Activated naive CD4-positive, alpha-beta T cell treated with anti-CD3 and anti-CD28 coated beads, Interleukin-2, amount 10 ng/mL, durations not matched to agents 7 days and 5 days (primary cell): ENCODE data around the gene NOS1AP.

ENCODE experiments used
- CTCF ChIA-PET: fragments of 350-600 bp; sonication (Branson Sonifier 250); formaldehyde crosslinking; loops from one replicate; lab custom pipeline; 2021; ENCODE audit warnings: antibody characterized with exemption; lab: Charles Lee
- DNase-seq: peaks from one replicate; pipeline ENCODE4 v3.0.0-alpha.2; 2020
- H3K27ac Mint-ChIP-seq: one replicate; pipeline ENCODE4 v1.8.0; 2021; ENCODE audit warnings: mild to moderate bottlenecking, moderate library complexity, mixed read lengths
- H3K27me3 Mint-ChIP-seq: one replicate; pipeline ENCODE4 v1.8.0; 2021; ENCODE audit warnings: mild to moderate bottlenecking, mixed read lengths
- H3K36me3 Mint-ChIP-seq: one replicate; pipeline ENCODE4 v1.8.0; 2021; ENCODE audit warnings: mixed read lengths
- H3K4me1 Mint-ChIP-seq: one replicate; pipeline ENCODE4 v1.8.0; 2021; ENCODE audit warnings: mixed read lengths
- H3K4me3 Mint-ChIP-seq: one replicate; pipeline ENCODE4 v1.8.0; 2021; ENCODE audit warnings: mild to moderate bottlenecking, moderate library complexity, mixed read lengths
- H3K9me3 Mint-ChIP-seq: one replicate; pipeline ENCODE4 v1.8.0; 2021; ENCODE audit warnings: mixed read lengths

NOS1AP gene

DNA sequence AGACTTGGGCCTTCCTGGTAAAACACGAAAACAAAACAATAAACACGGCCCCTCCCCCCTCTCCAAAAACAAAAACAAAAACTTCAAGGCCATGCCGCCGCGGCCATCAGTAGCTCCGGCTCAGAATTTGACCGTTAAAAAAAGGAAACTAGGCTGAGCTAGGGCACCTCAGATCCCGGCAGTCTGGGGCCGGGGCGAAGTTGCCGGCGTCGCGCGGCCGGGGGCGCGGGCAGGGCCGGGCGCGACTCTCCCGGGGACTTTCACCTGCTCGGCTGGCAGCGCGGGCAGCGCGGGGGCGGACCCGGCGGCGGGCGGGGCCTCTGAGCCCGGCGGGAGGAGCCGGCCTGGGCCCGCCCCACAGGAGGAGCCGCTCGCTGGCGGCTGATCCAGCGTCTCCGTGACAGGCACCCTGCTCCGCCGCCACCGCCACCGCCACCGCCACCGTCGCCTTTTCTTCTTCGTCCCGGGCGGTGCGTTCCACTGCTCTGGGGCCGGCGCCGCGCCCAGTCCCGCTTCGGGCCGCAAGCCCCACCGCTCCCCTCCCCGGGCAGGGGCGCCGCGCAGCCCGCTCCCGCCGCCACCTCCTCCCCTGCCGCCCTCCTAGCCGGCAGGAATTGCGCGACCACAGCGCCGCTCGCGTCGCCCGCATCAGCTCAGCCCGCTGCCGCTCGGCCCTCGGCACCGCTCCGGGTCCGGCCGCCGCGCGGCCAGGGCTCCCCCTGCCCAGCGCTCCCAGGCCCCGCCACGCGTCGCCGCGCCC is at the start of gene NOS1AP:
Gene NOS1AP (plus strand): TSS at position 358 of the 760 bp plus-strand sequence. CDS start 487 bp downstream, outside the sequence.
- peaks cover 63% of the 10 kb centered on the region for H3K27me3 Mint-ChIP-seq
- no peak within 1 kb of the TSS for H3K27ac Mint-ChIP-seq
- no peaks in the 10 kb centered on the region for H3K9me3 Mint-ChIP-seq
- DNase-seq = peak; percentile 87
- no peaks in the 10 kb centered on the region for H3K36me3 Mint-ChIP-seq
- H3K4me1 Mint-ChIP-seq = peaks cover 3% of the 10 kb centered on the region
- CTCF ChIA-PET = interaction anchor here (0.6 to 1.5 kb wide), 4 partner anchors 9 to 322 kb away, joined by 3 to 6 read pairs (median 3); no protein-coding TSS in a partner anchor
- H3K4me3 Mint-ChIP-seq = peak within 1 kb of the TSS; percentile 75

DNA sequence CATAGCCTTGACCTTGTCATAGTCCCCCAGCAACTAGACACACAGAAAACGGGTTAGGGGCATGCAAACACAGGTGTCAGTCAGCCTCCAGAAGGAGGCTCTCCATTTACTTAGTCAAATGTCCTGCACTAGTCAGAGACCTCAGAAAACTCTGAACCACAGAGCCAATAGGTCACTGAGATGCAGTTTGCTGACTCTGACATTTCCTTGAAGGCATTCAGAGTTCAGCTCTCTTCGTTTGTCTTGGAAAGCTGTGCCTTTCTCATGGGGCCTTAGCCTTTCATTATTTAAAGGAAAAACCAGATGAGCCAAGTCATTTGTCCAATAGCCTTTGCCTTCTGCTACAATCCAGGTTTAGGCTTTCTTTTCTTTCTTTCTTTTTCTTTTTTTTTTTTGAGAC is 49.3 kb upstream of the NOS1AP start:
- Mint-ChIP-seq H3K9me3 (no peaks in the 10 kb centered on the region), H3K36me3 (no peaks in the 10 kb centered on the region), H3K27me3 (peaks cover 38% of the 10 kb centered on the region), H3K4me3 (no peak overlapping the region), H3K27ac (no peak overlapping the region), H3K4me1 (peaks cover 10% of the 10 kb centered on the region)
- CTCF ChIA-PET = no interaction called here
- DNase-seq = no peak

DNA sequence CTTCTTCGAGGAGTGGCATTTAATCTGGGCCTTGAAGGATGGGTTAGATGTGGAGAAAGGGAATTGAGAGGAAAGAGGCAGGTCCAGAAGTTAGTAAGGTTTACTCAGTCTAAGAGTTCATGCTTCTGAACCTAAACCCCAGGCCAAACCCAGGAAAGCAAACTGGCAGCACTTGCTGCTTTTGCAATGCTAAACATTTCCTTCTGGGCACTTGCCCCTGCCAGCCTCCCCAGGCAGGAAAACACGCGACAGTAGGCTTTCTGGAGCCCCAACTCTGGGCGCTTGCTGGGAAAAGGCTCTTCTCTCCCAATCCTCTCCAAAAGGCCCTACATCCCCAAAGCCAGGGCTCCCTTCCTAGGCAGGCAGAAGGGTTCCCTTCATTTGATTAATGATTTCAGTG is 48.4 kb upstream of the NOS1AP start:
- H3K4me3 Mint-ChIP-seq = no peak overlapping the region
- no peaks in the 10 kb centered on the region for H3K9me3 Mint-ChIP-seq
- H3K27ac Mint-ChIP-seq = no peak overlapping the region
- H3K4me1 Mint-ChIP-seq = peaks cover 10% of the 10 kb centered on the region
- CTCF ChIA-PET = interaction anchor here (1.4 kb wide), 1 partner anchor 17 kb away, joined by 3 read pairs; no protein-coding TSS in a partner anchor
- DNase-seq = no peak
- H3K36me3 Mint-ChIP-seq = no peaks in the 10 kb centered on the region
- H3K27me3 Mint-ChIP-seq = peaks cover 44% of the 10 kb centered on the region

DNA sequence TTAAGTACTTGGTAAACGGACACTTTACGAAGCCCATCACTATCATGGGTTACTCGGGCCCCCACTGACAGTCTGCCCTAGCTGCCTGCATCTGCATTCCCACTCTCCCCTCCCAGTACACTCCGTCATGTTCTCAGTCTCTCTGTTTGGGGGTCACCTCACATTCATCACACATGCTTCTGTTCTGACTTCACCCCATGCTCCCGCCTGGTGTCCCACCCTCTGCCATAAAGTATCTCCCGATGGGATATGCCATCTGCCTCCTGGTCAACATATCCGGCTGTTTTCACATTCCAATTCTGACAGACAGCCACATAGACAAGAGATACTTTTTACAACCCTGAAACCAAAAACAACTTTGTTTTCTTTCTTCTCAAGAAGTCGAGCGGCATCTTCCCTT is 46.9 kb upstream of the NOS1AP start:
- CTCF ChIA-PET = no interaction called here
- Mint-ChIP-seq H3K4me1 (peaks cover 10% of the 10 kb centered on the region), H3K27me3 (peaks cover 51% of the 10 kb centered on the region), H3K36me3 (no peaks in the 10 kb centered on the region), H3K27ac (no peak overlapping the region), H3K4me3 (peak overlapping the region; percentile 80), H3K9me3 (no peaks in the 10 kb centered on the region)
- no peak for DNase-seq

DNA sequence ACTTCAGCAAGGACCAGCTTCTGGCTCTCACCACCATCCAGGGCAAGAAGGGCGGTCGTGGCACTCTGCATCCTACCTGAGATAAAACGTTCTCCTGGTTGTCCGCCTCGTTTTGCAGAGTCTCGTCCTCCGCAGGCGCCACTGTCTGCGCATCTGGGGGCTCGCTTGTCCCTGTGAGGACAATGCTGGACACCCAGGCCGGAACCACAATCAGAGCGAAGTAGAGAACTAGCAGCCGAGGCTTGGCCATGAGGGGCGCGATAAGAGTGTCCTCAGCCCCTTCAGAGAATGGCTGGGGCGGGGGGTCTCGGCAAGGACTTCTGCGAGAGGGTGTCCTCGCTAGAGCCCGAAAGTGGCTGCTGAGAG is 46.3 kb upstream of the NOS1AP start:
- H3K9me3 Mint-ChIP-seq = no peaks in the 10 kb centered on the region
- H3K36me3 Mint-ChIP-seq = no peaks in the 10 kb centered on the region
- H3K27me3 Mint-ChIP-seq = peaks cover 51% of the 10 kb centered on the region
- CTCF ChIA-PET = interaction anchor here (0.9 to 2.0 kb wide), 8 partner anchors 9 to 230 kb away, joined by 3 to 25 read pairs (median 4); no protein-coding TSS in a partner anchor
- H3K4me1 Mint-ChIP-seq = peaks cover 10% of the 10 kb centered on the region
- H3K4me3 Mint-ChIP-seq = peak overlapping the region; percentile 80
- DNase-seq = no peak
- H3K27ac Mint-ChIP-seq = no peak overlapping the region

DNA sequence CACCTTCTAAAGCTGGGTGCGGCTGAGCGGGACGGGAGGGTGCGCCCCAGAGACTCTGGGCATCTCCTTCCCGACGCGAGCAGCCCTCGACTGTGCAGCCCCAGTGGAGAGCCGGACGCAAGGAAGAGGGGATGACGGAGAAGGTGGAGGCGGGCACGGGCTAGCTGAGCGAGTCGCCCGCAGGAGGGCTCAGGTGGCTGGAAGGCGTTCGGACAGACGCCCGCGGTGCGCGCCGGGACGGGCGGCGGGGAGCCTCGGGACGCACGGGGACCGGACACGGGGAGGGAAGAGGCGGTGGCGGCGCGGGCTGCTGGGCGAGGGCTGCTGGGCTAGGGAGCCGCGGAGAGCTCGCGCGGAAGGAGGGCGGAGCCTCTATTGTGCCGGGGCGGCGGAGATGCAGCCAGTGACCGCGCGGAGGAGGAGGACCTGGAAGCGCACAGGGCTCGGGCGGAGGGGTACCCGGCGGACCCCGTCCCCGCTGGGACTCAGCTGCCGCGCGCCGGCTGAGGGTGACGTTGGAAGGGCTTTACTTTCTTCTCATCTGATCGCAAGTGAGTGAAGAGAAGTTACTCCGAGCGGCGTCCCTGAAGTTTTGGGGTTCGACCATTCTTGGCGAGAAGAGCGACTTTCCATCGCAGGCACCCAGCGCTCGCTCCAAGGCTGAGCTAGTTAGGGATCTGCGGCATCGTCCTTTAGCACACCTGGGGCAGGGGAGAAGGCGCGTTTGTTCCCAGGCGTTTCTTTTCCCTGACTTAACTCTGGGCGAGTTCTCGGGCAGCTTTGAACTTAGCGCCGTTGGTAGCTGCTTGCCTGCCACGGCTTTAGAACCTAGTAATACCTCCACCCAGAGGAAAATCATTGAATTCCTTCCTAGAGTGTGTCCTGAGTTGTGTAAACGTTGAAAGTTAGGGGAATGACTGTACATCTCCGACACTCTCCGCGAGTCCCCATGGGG is 45.7 kb upstream of the NOS1AP start, which contains the start of gene OLFML2B:
Gene OLFML2B (minus strand): TSS at position 323 of the 955 bp plus-strand sequence. CDS start 439 bp downstream, outside the sequence.
- CTCF ChIA-PET = interaction anchor here (0.7 to 2.0 kb wide), 15 partner anchors 10 to 274 kb away, joined by 3 to 25 read pairs (median 4); partner anchors contain the start of gene DUSP12
- peak within 1 kb of the TSS; percentile 80 for H3K4me3 Mint-ChIP-seq
- H3K27me3 Mint-ChIP-seq = peaks cover 52% of the 10 kb centered on the region
- no peaks in the 10 kb centered on the region for H3K36me3 Mint-ChIP-seq
- no peak within 1 kb of the TSS for H3K27ac Mint-ChIP-seq
- H3K9me3 Mint-ChIP-seq = no peaks in the 10 kb centered on the region
- H3K4me1 Mint-ChIP-seq = peaks cover 10% of the 10 kb centered on the region
- peak; percentile 76 for DNase-seq

DNA sequence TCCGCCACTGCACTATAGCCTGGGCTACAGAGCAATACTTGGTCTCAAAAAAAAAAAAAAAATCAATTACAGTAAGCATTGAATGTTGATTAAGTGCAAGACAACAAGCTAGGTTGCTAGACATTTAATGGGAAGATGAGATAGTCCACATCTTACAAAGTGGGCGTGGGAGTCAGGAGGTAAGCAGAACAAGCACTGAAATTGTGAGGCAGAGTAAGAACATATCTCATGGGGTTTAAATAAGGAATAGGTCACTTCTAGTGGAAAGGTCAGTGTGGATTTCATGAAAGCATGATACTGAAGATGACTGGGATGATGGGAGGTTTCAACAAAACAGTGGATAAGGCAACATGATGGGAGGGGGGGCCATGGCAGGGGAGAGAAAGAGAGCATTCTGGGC is 44.0 kb upstream of the NOS1AP start:
- DNase-seq = no peak
- Mint-ChIP-seq H3K4me1 (peaks cover 10% of the 10 kb centered on the region), H3K27ac (no peak overlapping the region), H3K27me3 (peaks cover 65% of the 10 kb centered on the region), H3K36me3 (no peaks in the 10 kb centered on the region), H3K9me3 (no peaks in the 10 kb centered on the region), H3K4me3 (no peak overlapping the region)
- CTCF ChIA-PET = interaction anchor here (1.0 to 2.0 kb wide), 2 partner anchors 11 to 233 kb away, joined by 4 to 11 read pairs; no protein-coding TSS in a partner anchor

DNA sequence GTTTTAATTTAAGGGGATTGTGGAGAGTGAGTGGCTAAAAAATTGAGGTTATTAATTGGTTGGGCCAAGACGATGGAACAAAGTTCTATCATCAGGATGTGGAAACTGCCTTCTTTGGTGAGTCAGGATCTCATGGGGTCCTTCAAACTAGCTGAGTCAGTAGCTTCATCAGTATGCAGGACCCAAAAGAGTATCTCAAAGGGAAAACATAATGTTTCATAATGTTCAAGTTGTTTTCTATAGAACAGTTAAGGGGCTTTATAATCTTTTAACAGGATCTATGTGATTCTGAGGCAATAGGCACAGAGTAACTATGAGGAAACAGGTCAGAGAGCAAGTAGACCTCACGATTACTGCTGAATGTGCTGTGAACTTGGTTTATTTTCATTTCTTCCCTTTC is 42.6 kb upstream of the NOS1AP start:
- no peak overlapping the region for H3K27ac Mint-ChIP-seq
- CTCF ChIA-PET = interaction anchor here (0.7 to 2.0 kb wide), 2 partner anchors 10 to 234 kb away, joined by 3 to 11 read pairs; no protein-coding TSS in a partner anchor
- H3K36me3 Mint-ChIP-seq = no peaks in the 10 kb centered on the region
- no peak for DNase-seq
- no peak overlapping the region for H3K4me3 Mint-ChIP-seq
- peaks cover 65% of the 10 kb centered on the region for H3K27me3 Mint-ChIP-seq
- H3K9me3 Mint-ChIP-seq = no peaks in the 10 kb centered on the region
- peaks cover 10% of the 10 kb centered on the region for H3K4me1 Mint-ChIP-seq

DNA sequence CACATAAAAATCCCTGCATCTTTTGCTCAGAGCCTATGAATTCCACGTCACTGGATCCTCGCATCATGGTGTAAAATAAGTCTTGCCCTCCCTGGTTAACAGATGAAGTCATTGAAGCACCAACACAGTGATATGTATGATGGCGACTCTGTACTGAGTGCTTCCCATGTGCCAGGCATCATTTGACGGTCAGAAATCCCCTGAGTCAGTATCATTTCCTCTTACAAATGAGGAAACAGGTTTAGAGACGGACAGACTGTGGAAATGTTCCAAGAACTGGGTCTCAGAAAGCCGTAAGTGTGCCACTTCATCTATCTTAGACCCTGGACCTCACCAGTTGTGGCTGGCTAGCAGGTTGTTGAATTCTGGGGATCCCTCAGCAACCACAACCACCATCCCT is 40.8 kb upstream of the NOS1AP start:
- H3K9me3 Mint-ChIP-seq = no peaks in the 10 kb centered on the region
- peaks cover 6% of the 10 kb centered on the region for H3K4me1 Mint-ChIP-seq
- no peak for DNase-seq
- H3K27ac Mint-ChIP-seq = no peak overlapping the region
- no peak overlapping the region for H3K4me3 Mint-ChIP-seq
- CTCF ChIA-PET = interaction anchor here (1.1 kb wide), 1 partner anchor 222 kb away, joined by 4 read pairs; no protein-coding TSS in a partner anchor
- peaks cover 47% of the 10 kb centered on the region for H3K27me3 Mint-ChIP-seq
- H3K36me3 Mint-ChIP-seq = no peaks in the 10 kb centered on the region

DNA sequence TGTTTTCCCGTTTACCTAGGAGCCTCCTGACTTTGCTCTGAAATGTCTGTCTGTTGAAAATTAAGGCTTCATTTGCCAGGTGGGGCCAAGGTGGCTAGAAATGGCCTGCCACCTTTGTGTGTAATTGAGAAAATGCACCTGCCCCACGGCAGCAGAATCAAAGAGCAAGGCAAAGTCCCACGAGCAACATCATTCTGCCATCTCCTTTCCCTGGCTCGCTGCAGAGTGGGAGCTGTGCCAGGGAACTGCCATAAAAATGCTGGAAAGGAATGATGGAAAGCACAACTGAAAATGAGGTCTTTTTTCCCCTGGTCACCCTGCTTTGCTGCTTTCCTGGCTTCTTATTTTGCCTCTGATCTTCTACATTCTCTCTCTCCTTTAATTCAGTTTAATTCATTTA is 40.3 kb upstream of the NOS1AP start:
- H3K4me3 Mint-ChIP-seq = no peak overlapping the region
- peaks cover 43% of the 10 kb centered on the region for H3K27me3 Mint-ChIP-seq
- no peaks in the 10 kb centered on the region for H3K36me3 Mint-ChIP-seq
- no peak overlapping the region for H3K27ac Mint-ChIP-seq
- CTCF ChIA-PET = no interaction called here
- H3K4me1 Mint-ChIP-seq = peaks cover 4% of the 10 kb centered on the region
- no peaks in the 10 kb centered on the region for H3K9me3 Mint-ChIP-seq
- DNase-seq = no peak

DNA sequence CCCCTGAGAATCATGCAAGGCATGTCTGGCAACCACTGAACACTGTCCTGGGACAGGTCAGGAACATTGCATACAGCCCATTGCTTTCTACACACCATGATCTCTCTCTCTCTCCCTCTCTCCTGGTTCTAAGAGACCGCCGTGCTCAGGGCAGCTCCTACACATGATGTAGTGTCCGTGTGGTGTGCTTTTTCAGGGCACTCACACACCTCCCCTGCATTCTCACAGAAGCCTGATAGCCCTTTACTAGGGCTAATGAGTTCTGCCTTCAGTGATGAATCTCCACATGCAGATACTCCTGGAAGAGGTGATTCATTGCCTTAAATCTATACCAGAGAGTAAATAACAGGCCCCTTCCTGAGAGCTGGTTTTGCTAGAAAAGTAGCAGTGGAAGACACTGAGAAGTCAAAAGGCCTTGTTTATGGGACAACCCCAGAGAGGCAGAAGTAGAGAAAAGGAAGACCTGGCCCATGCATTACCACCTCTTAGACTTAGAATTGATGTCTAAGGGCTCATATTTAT is 38.7 kb upstream of the NOS1AP start:
- CTCF ChIA-PET = interaction anchor here (2.2 kb wide), 1 partner anchor 238 kb away, joined by 12 read pairs; no protein-coding TSS in a partner anchor
- Mint-ChIP-seq H3K4me1 (peaks cover 3% of the 10 kb centered on the region), H3K27me3 (peaks cover 31% of the 10 kb centered on the region), H3K27ac (no peak overlapping the region), H3K4me3 (no peak overlapping the region), H3K36me3 (no peaks in the 10 kb centered on the region), H3K9me3 (no peaks in the 10 kb centered on the region)
- no peak for DNase-seq

DNA sequence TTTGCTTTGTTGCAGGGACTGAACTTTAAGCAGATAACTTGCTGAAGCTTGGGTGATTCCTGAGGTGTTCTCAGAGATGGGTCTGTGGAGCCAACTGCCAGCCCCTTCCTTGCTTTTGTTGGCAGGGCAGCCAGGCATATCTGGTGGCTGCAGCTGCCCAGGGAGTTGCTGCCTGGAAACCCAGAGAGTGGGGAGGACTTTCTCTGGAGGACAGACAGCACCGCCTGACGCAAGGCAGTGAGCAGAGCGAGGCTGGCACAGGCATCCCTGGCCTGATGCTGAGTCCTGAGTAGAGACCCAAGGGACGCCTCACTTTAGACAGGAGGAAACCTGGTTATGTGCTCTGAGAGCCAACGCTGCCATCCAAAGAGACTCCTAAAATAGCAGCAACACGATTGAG is 36.1 kb upstream of the NOS1AP start:
- no peak for DNase-seq
- Mint-ChIP-seq H3K4me1 (peaks cover 3% of the 10 kb centered on the region), H3K4me3 (no peak overlapping the region), H3K27me3 (peaks cover 34% of the 10 kb centered on the region), H3K36me3 (no peaks in the 10 kb centered on the region), H3K27ac (no peak overlapping the region), H3K9me3 (no peaks in the 10 kb centered on the region)
- CTCF ChIA-PET = interaction anchor here (7.2 kb wide), 1 partner anchor 240 kb away, joined by 158 read pairs; no protein-coding TSS in a partner anchor

DNA sequence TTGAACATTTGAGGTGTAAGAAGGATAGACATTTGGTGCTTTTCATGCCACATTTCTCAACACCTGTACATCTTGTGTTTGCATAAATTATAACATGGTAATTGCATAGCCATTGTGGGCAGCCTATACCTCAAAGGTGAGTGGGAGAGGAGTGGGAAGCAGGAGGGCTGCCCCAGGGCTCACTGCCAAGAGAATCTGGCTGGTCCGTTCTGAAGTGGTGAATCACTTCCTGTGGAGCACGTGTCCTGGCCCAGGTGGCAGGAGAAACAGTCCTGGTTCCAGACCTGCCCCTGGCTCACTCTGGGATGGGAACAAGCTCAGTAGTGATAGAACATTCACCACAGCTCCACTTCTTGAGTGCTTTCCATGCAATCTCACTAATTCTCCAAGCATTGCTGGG is 34.2 kb upstream of the NOS1AP start:
- H3K9me3 Mint-ChIP-seq = no peaks in the 10 kb centered on the region
- H3K4me1 Mint-ChIP-seq = peaks cover 3% of the 10 kb centered on the region
- H3K36me3 Mint-ChIP-seq = no peaks in the 10 kb centered on the region
- H3K27ac Mint-ChIP-seq = no peak overlapping the region
- peaks cover 23% of the 10 kb centered on the region for H3K27me3 Mint-ChIP-seq
- DNase-seq = no peak
- no peak overlapping the region for H3K4me3 Mint-ChIP-seq
- CTCF ChIA-PET = interaction anchor here (1.3 to 7.2 kb wide), 5 partner anchors 11 to 246 kb away, joined by 3 to 158 read pairs (median 5); partner anchors contain the start of gene OLFML2B
